Heart left ventricle (tissue), 16 donors: Measurements from ENCODE around the gene BCAS4. TPM values are rescaled to one million over a fixed set of nuclear protein-coding genes. Genes with fewer than 3 reads are reported as not detected.

Experiments used
- ATAC-seq, 4 donors: fragments of 200-7000 bp; cut with Tn5 transposase; one replicate each; pipeline ENCODE4 v1.9.1; 2020 to 2022; ENCODE audit warnings: moderate library complexity in 4 of 4, mild to moderate bottlenecking in 3 of 4, moderate number of reproducible peaks in 1 of 4
- DNase-seq, 5 donors: peaks; one replicate each; pipeline ENCODE4 v3.0.0-alpha.2; 2020
- H3K27ac ChIP-seq, 12 donors: fragments of 200-600 bp; sonication (generic) in 4 of 12; one replicate each; pipeline versions ENCODE4 v1.5.0 to v1.8.0; 2016 to 2022; ENCODE audit warnings: mild to moderate bottlenecking in 2 of 12
- H3K27me3 ChIP-seq, 9 donors: fragments of 200-600 bp; sonication (generic) in 2 of 9; one replicate each; pipeline versions ENCODE4 v1.5.1 to v1.8.0; 2016 to 2022; ENCODE audit warnings: mild to moderate bottlenecking in 3 of 9
- H3K36me3 ChIP-seq, 9 donors: fragments of 200-600 bp; sonication (generic) in 2 of 9; one replicate each; pipeline versions ENCODE4 v1.5.0 to v1.8.0; 2018 to 2022; ENCODE audit warnings: mild to moderate bottlenecking in 2 of 9
- H3K4me1 ChIP-seq, 12 donors: fragments of 200-600 bp; sonication (generic) in 4 of 12; one replicate each; pipeline versions ENCODE4 v1.5.0 to v1.8.0; 2016 to 2022; ENCODE audit warnings: mild to moderate bottlenecking in 3 of 12
- H3K4me3 ChIP-seq, 12 donors: fragments of 200-600 bp; sonication (generic) in 4 of 12; one replicate each; pipeline versions ENCODE4 v1.5.0 to v1.8.0; 2017 to 2022; ENCODE audit warnings: mild to moderate bottlenecking in 9 of 12, moderate library complexity in 4 of 12
- H3K9me3 ChIP-seq, 12 donors: fragments of 200-600 bp; sonication (generic) in 4 of 12; one replicate each; pipeline versions ENCODE4 v1.5.0 to v1.8.0; 2016 to 2022; ENCODE audit warnings: mild to moderate bottlenecking in 1 of 12
- POLR2A ChIP-seq, 2 donors: fragments of 450-650 bp; IDR thresholded peaks; one replicate each; pipeline ENCODE4 v1.6.1; 2017; ENCODE audit warnings: antibody characterized with exemption in 2 of 2, mild to moderate bottlenecking in 2 of 2, moderate library complexity in 2 of 2
- WGBS, 4 donors: extraction: QIAGEN DNeasy Blood & Tissue Kit in 2 of 4; methylation state at CpG; one replicate each; pipeline versions ENCODE4 v1.1.5 to v1.1.7; 2013 to 2018; 5-methylcytosine and 5-hydroxymethylcytosine counted together
- intact Hi-C, 10 donors: fragments of 100-400 bp; cut with DNase I; formaldehyde crosslinking; loops; one replicate each; pipeline versions ENCODE4 v1.11.1 to v1.14.2; 2022
- polyA plus RNA-seq, 2 donors: library from polyadenylated mRNA; stranded (reverse); fragments of 200-250 nt; gene quantifications; one replicate each; pipeline ENCODE4 v1.2.3, GENCODE V29; 2013
- total RNA-seq, 9 donors: library from RNA; depleted of rRNA in 2 of 9; stranded (reverse); fragments of >200 nt in 2 of 9; fragmentation: NEBNext Ultra II Directional in 3 of 9; extraction: Animal tissue kit (Norgen Biotek cat#: 25700) in 3 of 9; gene quantifications; one replicate each; pipeline versions ENCODE4 v1.1.0 to v1.2.4, GENCODE V29; 2016 to 2023
- TF ChIP-seq, protein P1 (sequence below), 12 donors: fragments of 200-600 bp; sonication (generic) in 4 of 12; IDR thresholded peaks; one replicate each; pipeline versions ENCODE4 v1.5.0 to v1.8.0; 2018 to 2022; ENCODE audit warnings: antibody characterized with exemption in 12 of 12, mild to moderate bottlenecking in 5 of 12
- donor health status: ischemic (EF 13 %, LVEDD 7.1; RV severe dilation, severe dysfunction).
- donor health status: healthy with polysubstance abuse.
- donor health status: DM: no; HTN: yes; CAD: no.
- donor health status: DM: no; HTN: no; CAD: no.
- donor health status: ischemic (EF 25% LVEDD 6.9; RV normal size, moderate dysfunction).
- donor health status: ischemic (EF 25% LVEDD 5.7; RV mildly dilated, moderate dysfunction).
- donor health status: healthy.
- donor health status: DM: yes; HTN: yes; CAD: no.
- donor health status: ischemic (EF 35%, LVEDD 5.7; RV mildly dilated, moderate dysfunction).
- donor health status: nonischemic (EF 11% LVEDD 7.7; RV severe dilation, severe dysfunction).
- donor health status: DM: yes; HTN: yes; CAD: no.
- donor health status: PGD.
- donor health status: ischemic (EF 29% LVEDD 5.4; RV normal size, mild dysfunction).
- donor health status: nonischemic (EF 23%, LVEDD 6.1; RV moderate dilation, normal function).

Gene BCAS4
- total and polyA plus RNA-seq, 11 donors = 0.78 to 5.1 (median 2.0) TPM

DNA sequence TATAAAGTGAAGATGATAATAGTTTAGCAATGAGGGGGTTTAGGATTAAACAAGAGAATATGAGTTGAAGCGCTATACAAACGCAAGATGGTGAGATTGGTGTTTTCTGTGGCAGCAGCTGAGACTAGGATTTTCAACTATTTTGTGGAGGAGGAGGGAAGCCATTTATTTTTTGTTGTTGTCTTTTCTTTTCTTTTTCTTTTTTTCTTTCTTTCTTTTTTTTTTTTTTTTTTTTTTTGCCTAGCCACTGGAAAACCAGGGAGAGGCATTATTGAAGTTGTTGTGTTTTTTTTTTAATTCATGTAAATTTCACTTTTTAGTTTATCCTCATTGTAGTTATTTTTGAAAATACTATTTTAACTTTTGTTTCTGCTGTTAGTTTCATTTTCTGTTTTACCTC is 47.6 kb upstream of the BCAS4 start:
- 95 to 99% (median 96%) methylated on average over 2 of the region's 2 CpGs for WGBS, 4 donors

DNA sequence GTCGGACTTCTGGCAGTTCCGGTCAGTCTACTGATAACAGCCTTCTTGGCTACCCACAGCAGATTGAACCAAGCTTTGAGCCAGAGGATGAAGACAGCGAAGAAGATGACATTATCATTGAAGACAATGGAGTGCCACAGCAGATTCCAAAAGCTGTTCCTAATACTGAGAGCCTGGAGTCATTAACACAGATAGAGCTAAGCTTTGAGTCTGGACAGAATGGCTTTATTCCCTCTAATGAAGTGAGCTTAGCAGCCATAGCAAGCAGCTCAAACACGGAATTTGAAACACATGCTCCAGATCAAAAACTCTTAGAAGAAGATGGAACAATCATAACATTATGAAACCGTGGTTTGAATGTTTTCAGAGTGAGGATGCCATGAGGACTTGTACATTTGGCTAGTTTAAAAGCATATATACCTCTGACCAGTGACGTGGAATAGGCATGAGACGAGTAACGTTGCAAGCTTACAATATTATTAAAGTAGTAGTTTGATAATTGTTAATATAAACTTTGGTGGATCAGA is 44.7 kb upstream of the BCAS4 start:
- H3K4me1 ChIP-seq = peaks cover 0 to 26% (median 8%) of the 10 kb centered on the region in 12 donors
- H3K36me3 ChIP-seq = peaks cover 0 to 8% (median 0%) of the 10 kb centered on the region in 9 donors
- TF ChIP-seq POLR2A (IDR thresholded peaks at IDR 0.05) = no peak
- TF ChIP-seq, protein P1, sequence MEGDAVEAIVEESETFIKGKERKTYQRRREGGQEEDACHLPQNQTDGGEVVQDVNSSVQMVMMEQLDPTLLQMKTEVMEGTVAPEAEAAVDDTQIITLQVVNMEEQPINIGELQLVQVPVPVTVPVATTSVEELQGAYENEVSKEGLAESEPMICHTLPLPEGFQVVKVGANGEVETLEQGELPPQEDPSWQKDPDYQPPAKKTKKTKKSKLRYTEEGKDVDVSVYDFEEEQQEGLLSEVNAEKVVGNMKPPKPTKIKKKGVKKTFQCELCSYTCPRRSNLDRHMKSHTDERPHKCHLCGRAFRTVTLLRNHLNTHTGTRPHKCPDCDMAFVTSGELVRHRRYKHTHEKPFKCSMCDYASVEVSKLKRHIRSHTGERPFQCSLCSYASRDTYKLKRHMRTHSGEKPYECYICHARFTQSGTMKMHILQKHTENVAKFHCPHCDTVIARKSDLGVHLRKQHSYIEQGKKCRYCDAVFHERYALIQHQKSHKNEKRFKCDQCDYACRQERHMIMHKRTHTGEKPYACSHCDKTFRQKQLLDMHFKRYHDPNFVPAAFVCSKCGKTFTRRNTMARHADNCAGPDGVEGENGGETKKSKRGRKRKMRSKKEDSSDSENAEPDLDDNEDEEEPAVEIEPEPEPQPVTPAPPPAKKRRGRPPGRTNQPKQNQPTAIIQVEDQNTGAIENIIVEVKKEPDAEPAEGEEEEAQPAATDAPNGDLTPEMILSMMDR (IDR thresholded peaks at IDR 0.05) = no peak
- H3K9me3 ChIP-seq = no peaks in the 10 kb centered on the region
- 72 to 84% (median 76%) methylated on average over 8 of the region's 8 CpGs for WGBS, 4 donors
- intact Hi-C loops = loop anchor here in 1 of 10 donors (2.0 to 10.0 kb wide), 2 partner anchors 123 to 265 kb away; no protein-coding TSS in a partner anchor
- DNase-seq (no peak), ATAC-seq (peak in 1 of 4 donors; percentile 9)
- no peak overlapping the region for H3K27ac ChIP-seq
- no peak overlapping the region for H3K4me3 ChIP-seq
- no peaks in the 10 kb centered on the region for H3K27me3 ChIP-seq

More for the DNA sequence above, 47.6 kb upstream of the BCAS4 start:
- H3K4me1 ChIP-seq = peaks cover 0 to 47% (median 19%) of the 10 kb centered on the region in 12 donors
- no peak for DNase-seq
- intact Hi-C loops = loop anchor here in 8 of 10 donors (5.0 to 10.0 kb wide), 8 partner anchors 82 to 562 kb away; no protein-coding TSS in a partner anchor
- H3K4me3 ChIP-seq = no peak overlapping the region
- no peaks in the 10 kb centered on the region for H3K27me3 ChIP-seq
- peak overlapping the region in 4 of 12 donors; percentile 25 to 38 (median 33) for H3K27ac ChIP-seq
- no peaks in the 10 kb centered on the region for H3K9me3 ChIP-seq
- TF ChIP-seq, protein P1 (IDR thresholded peaks at IDR 0.05) = no peak
- TF ChIP-seq POLR2A (IDR thresholded peaks at IDR 0.05) = no peak
- ATAC-seq = no peak
- H3K36me3 ChIP-seq = peaks cover 0 to 8% (median 0%) of the 10 kb centered on the region in 9 donors

DNA sequence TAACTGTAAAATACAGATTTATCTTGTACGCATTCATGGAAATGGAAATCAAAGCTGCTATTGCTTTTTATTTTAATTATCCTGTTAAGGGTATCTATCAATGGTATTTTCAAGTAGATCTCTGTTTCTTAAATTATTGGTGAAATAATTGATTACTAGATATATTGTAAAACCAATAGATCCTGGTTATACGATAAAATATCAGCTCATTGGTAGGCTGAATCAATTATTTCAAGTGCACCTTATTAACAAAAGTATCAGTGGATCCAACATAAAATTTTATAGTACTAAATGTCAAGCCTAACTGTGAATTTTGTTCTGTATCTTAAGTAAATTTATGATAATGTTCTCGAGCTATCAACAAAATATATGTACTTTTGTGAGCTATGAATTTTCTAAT is 41.7 kb upstream of the BCAS4 start:
- H3K4me1 ChIP-seq = peaks cover 0 to 7% (median 0%) of the 10 kb centered on the region in 12 donors
- DNase-seq (no peak), ATAC-seq (no peak)
- intact Hi-C loops = loop anchor here in 1 of 10 donors (10.0 kb wide), 1 partner anchor 268 kb away; no protein-coding TSS in a partner anchor
- no peak overlapping the region for H3K4me3 ChIP-seq
- no peaks in the 10 kb centered on the region for H3K9me3 ChIP-seq
- WGBS, 4 donors = 93 to 95% (median 94%) methylated on average over 3 of the region's 3 CpGs
- TF ChIP-seq, protein P1 (IDR thresholded peaks at IDR 0.05) = no peak
- TF ChIP-seq POLR2A (IDR thresholded peaks at IDR 0.05) = no peak
- H3K36me3 ChIP-seq = peaks cover 0 to 8% (median 0%) of the 10 kb centered on the region in 9 donors
- H3K27me3 ChIP-seq = no peaks in the 10 kb centered on the region
- no peak overlapping the region for H3K27ac ChIP-seq

DNA sequence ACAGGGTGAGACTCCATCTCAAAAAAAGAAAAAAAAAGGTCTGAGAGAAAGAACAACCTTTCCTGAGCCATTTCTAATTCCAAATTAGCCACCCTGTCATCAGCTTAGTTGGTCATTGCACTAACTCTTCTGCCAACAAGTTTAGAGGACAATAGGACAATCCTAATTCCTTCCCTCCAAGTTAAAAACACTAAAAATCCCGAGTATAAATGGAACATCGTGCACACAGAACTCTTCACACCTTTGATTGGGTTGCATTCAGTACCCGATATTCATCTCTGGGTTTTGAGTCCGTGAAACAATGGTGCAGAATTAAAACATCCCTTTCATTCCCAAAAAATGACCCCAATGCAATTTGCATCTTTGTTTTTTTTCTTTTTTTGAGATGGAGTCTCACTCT is 40.4 kb upstream of the BCAS4 start:
- TF ChIP-seq, protein P1 (IDR thresholded peaks at IDR 0.05) = no peak
- TF ChIP-seq POLR2A (IDR thresholded peaks at IDR 0.05) = no peak

More for the DNA sequence above, 40.4 kb upstream of the BCAS4 start:
- H3K27me3 ChIP-seq = no peaks in the 10 kb centered on the region
- 87 to 92% (median 90%) methylated on average over 4 of the region's 4 CpGs for WGBS, 4 donors
- H3K9me3 ChIP-seq = no peaks in the 10 kb centered on the region
- intact Hi-C loops = loop anchor here in 1 of 10 donors (10.0 kb wide), 1 partner anchor 270 kb away; no protein-coding TSS in a partner anchor
- H3K4me1 ChIP-seq = peaks cover 0 to under 1% (median 0%) of the 10 kb centered on the region in 12 donors
- no peak overlapping the region for H3K27ac ChIP-seq
- DNase-seq (no peak), ATAC-seq (no peak)
- peaks cover 0 to 4% (median 0%) of the 10 kb centered on the region in 9 donors for H3K36me3 ChIP-seq
- no peak overlapping the region for H3K4me3 ChIP-seq
